AG20443 (cell line): Measurements from ENCODE around the gene CLCN2.

Experiments used
- DNase-seq: peaks from one replicate; pipeline ENCODE4 v3.0.0; 2012; ENCODE audit warnings: low spot score, mixed read lengths

CLCN2 gene

GRCh38 chr3:184325269-184325668, 36.1 kb downstream of the CLCN2 start:
- peak; percentile 0 for DNase-seq

DNA sequence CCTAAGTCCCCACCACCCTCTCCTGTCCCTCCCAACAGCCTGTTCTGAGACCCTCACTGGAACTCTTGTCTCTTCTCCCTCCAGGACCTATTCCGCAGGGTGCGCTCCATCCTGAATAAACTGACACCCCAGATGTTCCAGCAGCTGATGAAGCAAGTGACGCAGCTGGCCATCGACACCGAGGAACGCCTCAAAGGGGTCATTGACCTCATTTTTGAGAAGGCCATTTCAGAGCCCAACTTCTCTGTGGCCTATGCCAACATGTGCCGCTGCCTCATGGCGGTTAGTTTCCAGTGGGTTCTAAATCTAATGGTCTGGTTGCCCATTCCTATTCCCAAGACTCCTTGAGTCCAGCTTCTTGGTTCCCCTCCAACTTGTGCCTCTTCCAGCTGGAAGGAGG, 37.7 kb downstream of the CLCN2 start:
- DNase-seq = peak; percentile 1

DNA sequence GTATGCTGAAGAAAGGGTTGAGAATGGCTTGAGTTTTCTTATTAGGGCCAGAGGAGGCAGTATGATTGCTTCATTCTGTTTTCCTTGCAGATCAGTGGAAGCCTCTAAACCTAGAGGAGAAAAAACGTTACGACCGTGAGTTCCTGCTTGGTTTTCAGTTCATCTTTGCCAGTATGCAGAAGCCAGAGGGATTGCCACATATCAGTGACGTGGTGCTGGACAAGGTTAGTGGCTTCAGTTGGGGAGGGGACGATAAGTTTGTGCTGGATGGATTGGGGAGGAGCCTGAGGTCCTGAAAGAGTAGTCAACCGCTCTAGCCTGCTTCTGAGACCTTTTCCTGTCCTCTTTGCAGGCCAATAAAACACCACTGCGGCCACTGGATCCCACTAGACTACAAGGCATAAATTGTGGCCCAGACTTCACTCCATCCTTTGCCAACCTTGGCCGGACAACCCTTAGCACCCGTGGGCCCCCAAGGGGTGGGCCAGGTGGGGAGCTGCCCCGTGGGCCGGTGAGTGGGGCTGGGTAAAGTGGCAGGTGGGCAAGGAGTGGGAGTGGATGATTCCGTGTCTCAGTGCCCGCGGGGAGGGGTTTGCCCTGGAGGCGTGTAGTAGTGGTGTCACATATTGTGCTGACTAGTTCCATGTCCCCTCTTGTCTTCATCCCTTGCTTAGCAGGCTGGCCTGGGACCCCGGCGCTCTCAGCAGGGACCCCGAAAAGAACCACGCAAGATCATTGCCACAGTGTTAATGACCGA, 38.5 kb downstream of the CLCN2 start:
- peak; percentile 47 for DNase-seq

GRCh38 chr3:184321666-184322065, 39.7 kb downstream of the CLCN2 start:
- no peak for DNase-seq

- DNase-seq = peak; percentile 98
These were observed 41.3 kb downstream of the CLCN2 start for GRCh38 chr3:184320104-184320445.

DNA sequence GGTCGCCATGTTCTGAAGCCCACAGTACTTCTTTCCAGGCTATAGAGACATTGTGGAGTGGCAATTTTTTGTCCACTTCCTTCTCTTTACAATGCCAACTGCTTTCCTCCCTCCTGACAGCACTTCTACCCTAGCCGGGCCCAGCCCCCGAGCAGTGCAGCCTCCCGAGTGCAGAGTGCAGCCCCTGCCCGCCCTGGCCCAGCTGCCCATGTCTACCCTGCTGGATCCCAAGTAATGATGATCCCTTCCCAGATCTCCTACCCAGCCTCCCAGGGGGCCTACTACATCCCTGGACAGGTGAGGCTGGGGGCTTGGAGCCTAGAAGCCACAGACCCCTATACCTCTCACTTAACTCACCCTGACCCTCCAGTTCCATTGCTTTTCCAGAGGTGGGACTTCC, 44.2 kb downstream of the CLCN2 start:
- DNase-seq = no peak

GRCh38 chr3:184316792-184317191, 44.6 kb downstream of the CLCN2 start:
- no peak for DNase-seq

- peak; percentile 10 for DNase-seq
These were observed 45.3 kb downstream of the CLCN2 start for GRCh38 chr3:184315871-184316661.

- peak; percentile 9 for DNase-seq
These were observed 45.9 kb downstream of the CLCN2 start for GRCh38 chr3:184315543-184315867.

DNA sequence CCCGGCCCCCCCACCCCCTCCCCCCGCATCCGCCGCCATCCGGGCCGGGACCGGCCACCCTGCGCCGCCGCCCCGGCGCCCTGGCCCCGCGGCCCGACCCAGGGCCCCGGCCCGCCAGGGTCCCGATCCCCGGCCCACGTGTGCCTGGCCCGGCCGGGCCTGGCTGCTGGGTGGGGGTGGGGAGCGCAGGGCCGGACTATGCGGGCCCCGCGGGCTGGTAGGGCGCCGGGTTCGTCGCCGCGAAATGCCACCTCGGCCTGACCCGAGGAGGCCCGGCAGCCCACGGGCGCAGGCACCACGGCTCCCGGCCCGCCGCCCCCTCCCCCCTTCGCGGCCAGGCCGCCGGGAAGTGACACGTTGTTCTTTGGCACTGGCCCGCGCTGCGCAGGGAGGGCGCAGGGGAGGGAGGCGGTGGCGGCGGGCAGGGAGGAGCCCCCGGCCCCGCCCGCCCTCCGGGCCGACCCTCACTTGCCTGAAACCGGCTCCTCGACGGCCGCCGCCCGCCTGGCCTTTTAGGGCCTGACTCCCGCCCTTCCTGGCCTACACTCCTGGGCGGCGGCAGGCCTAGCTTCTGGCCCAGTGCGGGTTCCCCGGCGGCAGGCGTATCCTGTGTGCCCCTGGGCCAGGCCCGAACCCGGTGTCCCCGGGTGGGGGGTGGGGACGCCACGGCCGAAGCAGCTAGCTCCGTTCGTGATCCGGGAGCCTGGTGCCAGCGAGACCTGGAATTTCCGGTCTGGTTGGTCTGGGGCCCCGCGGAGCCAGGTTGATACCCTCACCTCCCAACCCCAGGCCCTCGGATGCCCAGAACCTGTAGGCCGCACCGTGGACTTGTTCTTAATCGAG, 46.5 kb downstream of the CLCN2 start:
- DNase-seq = peak; percentile 91

GRCh38 chr3:184314363-184314699, 47.1 kb downstream of the CLCN2 start, which contains the start of gene EIF4G1:
EIF4G1 (plus strand) TSS chr3:184314606; CDS start chr3:184315797, 1,191 bp downstream.
- peak; percentile 98 for DNase-seq

DNA sequence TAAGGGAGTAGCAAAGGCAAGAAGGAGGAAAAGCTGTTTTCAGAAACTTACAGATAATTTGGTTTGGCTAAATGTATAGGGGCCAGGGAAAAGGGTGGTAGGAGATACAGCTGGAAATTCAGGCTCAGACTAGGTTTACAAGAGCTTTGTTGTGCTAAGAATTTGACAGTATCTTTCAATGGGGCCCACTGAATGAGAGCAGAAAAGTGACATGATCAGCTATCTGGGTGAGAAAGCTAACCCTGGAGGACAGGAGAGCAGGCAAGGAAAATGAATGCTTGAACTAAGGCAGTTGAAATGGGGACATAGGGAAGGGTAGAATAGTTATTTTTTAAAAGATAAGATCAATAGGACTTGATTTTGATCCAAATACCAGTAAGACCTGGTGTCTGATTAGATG, 49.8 kb downstream of the CLCN2 start:
- DNase-seq = no peak

DNA sequence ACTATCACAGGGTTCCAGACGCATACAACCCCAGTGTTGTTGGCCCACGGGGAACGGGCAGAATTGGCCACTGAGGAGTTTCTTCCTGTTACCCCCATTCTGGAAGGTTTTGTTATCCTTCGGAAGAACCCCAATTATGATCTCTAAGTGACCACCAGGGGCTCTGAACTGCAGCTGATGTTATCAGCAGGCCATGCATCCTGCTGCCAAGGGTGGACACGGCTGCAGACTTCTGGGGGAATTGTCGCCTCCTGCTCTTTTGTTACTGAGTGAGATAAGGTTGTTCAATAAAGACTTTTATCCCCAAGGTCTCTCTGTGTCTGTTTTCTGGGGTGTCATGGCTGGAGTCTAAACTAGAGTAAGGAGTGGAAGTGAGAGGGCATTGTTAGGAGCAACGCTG, 52.7 kb downstream of the CLCN2 start:
- DNase-seq = no peak

DNA sequence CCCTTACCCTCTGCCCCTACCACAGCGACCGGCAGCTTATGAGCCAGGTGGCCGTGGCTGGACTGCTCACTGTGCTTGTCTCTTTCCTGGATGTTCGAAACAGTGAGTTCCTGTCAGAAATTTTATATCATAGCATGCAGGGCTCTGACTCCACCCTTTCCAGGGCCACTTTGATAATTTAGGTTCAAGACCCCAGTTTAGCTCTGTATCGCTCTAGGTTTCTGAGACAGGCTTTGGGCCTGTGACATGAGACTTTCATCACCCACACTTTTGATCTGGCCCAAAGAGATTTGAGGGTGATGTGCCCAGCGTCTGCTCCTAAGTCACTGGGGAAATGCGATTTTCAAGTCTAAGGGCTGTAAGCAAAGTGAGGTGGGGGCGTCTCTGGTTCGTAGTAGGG, 53.5 kb downstream of the CLCN2 start:
- no peak for DNase-seq

- DNase-seq = no peak
These were observed 54.9 kb downstream of the CLCN2 start for GRCh38 chr3:184306341-184306972.

- DNase-seq = no peak
These were observed 55.8 kb downstream of the CLCN2 start for GRCh38 chr3:184305577-184305976.

DNA sequence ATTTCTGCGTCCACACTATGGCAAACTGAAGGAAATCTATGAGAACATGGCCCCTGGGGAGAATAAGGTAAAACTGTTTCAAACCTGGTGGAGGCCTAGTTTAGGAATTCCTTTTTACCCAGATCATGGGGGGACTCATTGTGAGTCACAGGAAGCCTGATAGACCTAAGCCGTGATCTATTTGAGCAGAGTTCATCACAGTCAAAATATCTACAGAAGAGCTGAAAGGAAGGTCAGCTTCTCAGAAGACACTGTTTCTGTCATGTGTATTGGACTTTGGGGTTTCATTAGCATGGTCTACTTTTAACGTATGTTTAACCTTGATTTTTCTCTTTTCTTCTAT, 61.1 kb downstream of the CLCN2 start:
- DNase-seq = peak; percentile 6

- DNase-seq = peak; percentile 22
These were observed 61.7 kb downstream of the CLCN2 start for GRCh38 chr3:184299488-184300377.

- peak; percentile 99 for DNase-seq
These were observed 62.5 kb downstream of the CLCN2 start, which contains the start of gene PSMD2 for GRCh38 chr3:184298759-184299487. PSMD2 (plus strand) TSS chr3:184299241; CDS start chr3:184299267, 26 bp downstream.

DNA sequence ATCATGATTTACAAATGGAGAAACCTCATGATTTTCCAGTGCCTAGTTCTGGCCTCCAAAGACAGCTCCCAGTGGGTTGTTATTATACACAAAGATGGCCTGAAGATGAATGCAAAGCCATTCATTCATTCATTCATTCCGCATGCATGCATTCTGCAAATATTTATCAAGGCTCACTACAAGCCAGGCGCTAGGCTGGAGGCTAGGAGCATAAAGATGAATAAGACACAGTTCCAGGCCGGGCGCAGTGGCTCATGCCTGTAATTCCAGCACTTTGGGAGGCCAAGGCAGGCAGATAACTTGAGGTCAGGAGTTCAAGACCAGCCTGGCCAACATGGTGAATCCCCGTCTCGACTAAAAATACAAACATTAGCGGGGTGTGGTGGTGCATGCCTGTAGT, 64.8 kb downstream of the CLCN2 start:
- DNase-seq = no peak
